Heart left ventricle (tissue), 13 donors: Measurements from ENCODE around the gene LONP2.

Experiments
- POLR2A ChIP-seq, 2 donors: fragments of 450-650 bp; IDR thresholded peaks; one replicate each; pipeline ENCODE4 v1.6.1; 2017; ENCODE audit warnings: antibody characterized with exemption in 2 of 2, mild to moderate bottlenecking in 2 of 2, moderate library complexity in 2 of 2
- TF ChIP-seq, protein P1 (sequence below), 12 donors: fragments of 200-600 bp; sonication (generic) in 4 of 12; IDR thresholded peaks; one replicate each; pipeline versions ENCODE4 v1.5.0 to v1.8.0; 2018 to 2022; ENCODE audit warnings: antibody characterized with exemption in 12 of 12, mild to moderate bottlenecking in 5 of 12
- donor health status: ischemic (EF 13 %, LVEDD 7.1; RV severe dilation, severe dysfunction).
- donor health status: DM: no; HTN: yes; CAD: no.
- donor health status: DM: no; HTN: no; CAD: no.
- donor health status: ischemic (EF 25% LVEDD 6.9; RV normal size, moderate dysfunction).
- donor health status: ischemic (EF 25% LVEDD 5.7; RV mildly dilated, moderate dysfunction).
- donor health status: ischemic (EF 35%, LVEDD 5.7; RV mildly dilated, moderate dysfunction).
- donor health status: nonischemic (EF 11% LVEDD 7.7; RV severe dilation, severe dysfunction).
- donor health status: DM: yes; HTN: yes; CAD: no.
- donor health status: PGD.
- donor health status: ischemic (EF 29% LVEDD 5.4; RV normal size, mild dysfunction).
- donor health status: nonischemic (EF 23%, LVEDD 6.1; RV moderate dilation, normal function).

DNA sequence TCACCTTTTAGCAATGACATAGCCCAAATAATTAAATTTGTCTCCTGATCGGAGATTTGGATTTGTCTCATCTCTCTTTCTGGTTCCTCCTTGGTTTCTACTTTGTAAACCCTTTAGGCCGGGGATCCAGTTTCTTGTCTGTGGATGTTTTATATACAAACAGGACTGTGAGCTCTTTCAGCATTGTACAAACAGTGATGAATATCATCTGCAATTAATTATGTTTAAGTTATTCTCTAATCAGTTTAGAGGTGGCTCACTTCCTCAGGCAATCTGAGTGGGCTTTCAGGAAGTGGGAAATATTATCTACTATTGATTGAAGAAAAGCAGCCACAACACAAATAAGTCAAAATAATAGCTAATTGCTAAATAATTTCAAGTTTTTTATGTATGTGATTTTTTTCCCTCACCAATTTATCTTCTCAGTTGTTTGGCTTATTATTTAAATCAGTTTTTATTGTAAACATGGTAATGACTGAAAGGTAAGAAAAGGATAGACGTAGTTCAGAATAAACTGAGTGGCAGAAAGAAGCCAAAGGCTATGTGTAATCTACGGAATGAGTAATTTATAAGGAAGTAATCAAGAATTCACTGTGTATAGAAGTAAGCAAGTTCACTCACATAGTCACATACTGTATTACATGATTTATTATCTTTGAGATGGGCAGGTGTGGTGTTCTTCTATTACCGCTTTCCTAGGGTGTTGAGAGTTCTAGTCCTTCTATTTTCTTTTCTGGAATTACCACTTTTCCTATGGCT lies 6.6 kb downstream of the LONP2 start:
- TF ChIP-seq, protein P1, sequence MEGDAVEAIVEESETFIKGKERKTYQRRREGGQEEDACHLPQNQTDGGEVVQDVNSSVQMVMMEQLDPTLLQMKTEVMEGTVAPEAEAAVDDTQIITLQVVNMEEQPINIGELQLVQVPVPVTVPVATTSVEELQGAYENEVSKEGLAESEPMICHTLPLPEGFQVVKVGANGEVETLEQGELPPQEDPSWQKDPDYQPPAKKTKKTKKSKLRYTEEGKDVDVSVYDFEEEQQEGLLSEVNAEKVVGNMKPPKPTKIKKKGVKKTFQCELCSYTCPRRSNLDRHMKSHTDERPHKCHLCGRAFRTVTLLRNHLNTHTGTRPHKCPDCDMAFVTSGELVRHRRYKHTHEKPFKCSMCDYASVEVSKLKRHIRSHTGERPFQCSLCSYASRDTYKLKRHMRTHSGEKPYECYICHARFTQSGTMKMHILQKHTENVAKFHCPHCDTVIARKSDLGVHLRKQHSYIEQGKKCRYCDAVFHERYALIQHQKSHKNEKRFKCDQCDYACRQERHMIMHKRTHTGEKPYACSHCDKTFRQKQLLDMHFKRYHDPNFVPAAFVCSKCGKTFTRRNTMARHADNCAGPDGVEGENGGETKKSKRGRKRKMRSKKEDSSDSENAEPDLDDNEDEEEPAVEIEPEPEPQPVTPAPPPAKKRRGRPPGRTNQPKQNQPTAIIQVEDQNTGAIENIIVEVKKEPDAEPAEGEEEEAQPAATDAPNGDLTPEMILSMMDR (IDR thresholded peaks at IDR 0.05), result no peak
- TF ChIP-seq POLR2A (IDR thresholded peaks at IDR 0.05), result no peak
